Measurements from ENCODE around the gene PIGU.
A peak's percentile ranks its signal among the peaks of the same experiment; 100 is the strongest.

- TF ChIP-seq POLR2A (IDR thresholded peaks at IDR 0.05) (no peak), CTCF (IDR thresholded peaks at IDR 0.05) (peak in 1 of 4 donors; percentile 3)
Observed at GRCh38 chr20:34528921-34529297, 148.0 kb downstream of the PIGU start.
